IMR-90 (cell line): ENCODE measurements around the gene MRPL34. TPM values are rescaled to one million over a fixed set of nuclear protein-coding genes. Genes with fewer than 3 reads are reported as not detected.

ENCODE experiments used
- ATAC-seq: fragments of 200-7000 bp; cut with Tn5 transposase; 2 replicates; pipeline ENCODE4 v1.9.1; 2020; ENCODE audit warnings: low read depth, mild to moderate bottlenecking, moderate library complexity
- BruUV-seq: library from RNA; stranded (reverse); fragments of 400-500 nt; replicated peaks from 2 replicates; lab custom pipeline; 2021; lab: Mats Ljungman, UMichigan
- CTCF ChIA-PET: fragments of 300-600 bp; formaldehyde crosslinking; extraction: SDS; loops from one replicate; lab custom pipeline; 2021; ENCODE audit warnings: antibody characterized with exemption; lab: Yijun Ruan, JAX
- POLR2A ChIA-PET: fragments of 300-600 bp; sonication (Branson Sonifier 250); formaldehyde crosslinking; loops from one replicate; lab custom pipeline; 2022; ENCODE audit warnings: antibody characterized with exemption; ENCODE audit not compliant: unreplicated experiment; lab: Charles Lee
- DNase-seq: peaks from one replicate; pipeline ENCODE4 v3.0.0; 2013
- H2AFZ ChIP-seq: replicated peaks from 2 replicates; pipeline ENCODE3; 2013; ENCODE audit warnings: low read length, mild to moderate bottlenecking; ENCODE audit not compliant: poor library complexity
- H2AK5ac ChIP-seq: 2 replicates; pipeline ENCODE4 v1.6.1; 2013; ENCODE audit warnings: low read depth, low read length, inconsistent platforms
- H2AK9ac ChIP-seq: replicated peaks from 2 replicates; pipeline ENCODE3; 2013; ENCODE audit warnings: mild to moderate bottlenecking, low read depth, low read length, moderate library complexity; ENCODE audit not compliant: poor library complexity
- H2BK120ac ChIP-seq: 2 replicates; pipeline ENCODE4 v1.6.1; 2013; ENCODE audit warnings: low read depth, low read length, inconsistent platforms
- H2BK15ac ChIP-seq: 3 replicates; pipeline ENCODE4 v1.6.1; 2013; ENCODE audit warnings: low read depth, low read length, inconsistent platforms
- H2BK20ac ChIP-seq: 2 replicates; pipeline ENCODE4 v1.6.1; 2013; ENCODE audit warnings: low read depth, mild to moderate bottlenecking, inconsistent platforms, low read length, moderate library complexity
- H2BK5ac ChIP-seq: 2 replicates; pipeline ENCODE4 v1.6.1; 2013; ENCODE audit warnings: mild to moderate bottlenecking, low read depth, low read length, inconsistent platforms; ENCODE audit not compliant: poor library complexity, severe bottlenecking
- H3K14ac ChIP-seq: replicated peaks from 2 replicates; pipeline ENCODE4 v1.6.1; 2013; ENCODE audit warnings: low read depth, low read length, inconsistent platforms
- H3K18ac ChIP-seq: 2 replicates; pipeline ENCODE4 v1.6.1; 2013; ENCODE audit warnings: low read depth, low read length, control low read depth
- H3K23ac ChIP-seq: 2 replicates; pipeline ENCODE4 v1.6.1; 2013; ENCODE audit warnings: low read depth, low read length, inconsistent platforms
- H3K27ac ChIP-seq: 2 replicates; pipeline ENCODE4 v1.5.1; 2013; ENCODE audit warnings: mild to moderate bottlenecking, control low read depth, low read length; ENCODE audit not compliant: insufficient read depth
- H3K27me3 ChIP-seq: 2 replicates; pipeline ENCODE4 v1.6.1; 2013; ENCODE audit warnings: low read length; ENCODE audit not compliant: control insufficient read depth, insufficient read depth
- H3K36me3 ChIP-seq: 2 replicates; pipeline ENCODE4 v1.6.1; 2013; ENCODE audit warnings: low read length, mixed read lengths; ENCODE audit not compliant: control insufficient read depth, insufficient read depth
- H3K4ac ChIP-seq: 2 replicates; pipeline ENCODE4 v1.6.1; 2013; ENCODE audit warnings: low read depth, low read length, inconsistent platforms
- H3K4me1 ChIP-seq: 2 replicates; pipeline ENCODE4 v1.6.1; 2013; ENCODE audit warnings: low read length, mixed read lengths; ENCODE audit not compliant: control insufficient read depth, insufficient read depth
- H3K4me2 ChIP-seq: 2 replicates; pipeline ENCODE4 v1.6.1; 2013; ENCODE audit warnings: low read depth, mild to moderate bottlenecking, control low read depth, low read length, moderate library complexity
- H3K4me3 ChIP-seq: 2 replicates; pipeline ENCODE4 v1.5.1; 2013; ENCODE audit warnings: low read depth, mild to moderate bottlenecking, control low read depth, low read length, moderate library complexity; ENCODE audit not compliant: insufficient read depth
- H3K56ac ChIP-seq: 2 replicates; pipeline ENCODE4 v1.6.1; 2013; ENCODE audit warnings: low read length, inconsistent platforms; ENCODE audit not compliant: insufficient read depth; ENCODE audit errors: extremely low read depth
- H3K79me1 ChIP-seq, 2 experiments: 2 replicates each; pipeline ENCODE4 v1.6.1; 2013; ENCODE audit warnings: low read length in 2 of 2, inconsistent platforms in 1 of 2, low read depth in 1 of 2
- H3K9ac ChIP-seq: 2 replicates; pipeline ENCODE4 v1.6.1; 2013; ENCODE audit warnings: low read depth, low read length, control low read depth
- H3K9me1 ChIP-seq: 2 replicates; pipeline ENCODE4 v1.6.1; 2013; ENCODE audit warnings: low read length, inconsistent platforms; ENCODE audit not compliant: insufficient read depth
- H3K9me3 ChIP-seq: 2 replicates; pipeline ENCODE4 v1.6.1; 2013; ENCODE audit warnings: low read length; ENCODE audit not compliant: control insufficient read depth, insufficient read depth
- H4K20me1 ChIP-seq: 2 replicates; pipeline ENCODE4 v1.6.1; 2013; ENCODE audit warnings: low read length, inconsistent platforms; ENCODE audit not compliant: insufficient read depth
- H4K5ac ChIP-seq: 2 replicates; pipeline ENCODE4 v1.6.1; 2013; ENCODE audit warnings: mild to moderate bottlenecking, low read depth, low read length, control low read depth
- H4K8ac ChIP-seq, 2 experiments: 2 replicates each; pipeline ENCODE4 v1.6.1; 2013; ENCODE audit warnings: low read depth in 2 of 2, low read length in 2 of 2, control low read depth in 1 of 2, inconsistent platforms in 1 of 2
- H4K91ac ChIP-seq: 2 replicates; pipeline ENCODE4 v1.6.1; 2013; ENCODE audit warnings: low read depth, low read length, inconsistent platforms; ENCODE audit not compliant: insufficient read depth
- BHLHE40 ChIP-seq: fragments of 150-350 bp; IDR thresholded peaks from 2 replicates; pipeline ENCODE4 v1.6.1; 2016; ENCODE audit warnings: mild to moderate bottlenecking, low read depth, low read length
- CEBPB ChIP-seq: IDR thresholded peaks from 2 replicates; pipeline ENCODE4 v1.6.1; 2012; ENCODE audit warnings: low read depth, low read length, improper control_type of control experiment
- CHD1 ChIP-seq: IDR thresholded peaks from 2 replicates; pipeline ENCODE4 v1.6.1; 2012; ENCODE audit warnings: low read depth, low read length, improper control_type of control experiment
- MAZ ChIP-seq: IDR thresholded peaks from 2 replicates; pipeline ENCODE4 v1.6.1; 2012; ENCODE audit warnings: low read depth, mild to moderate bottlenecking, low read length, improper control_type of control experiment, moderate library complexity, borderline replicate concordance
- NFE2L2 ChIP-seq: fragments of 150-350 bp; IDR thresholded peaks from 2 replicates; pipeline ENCODE4 v1.6.1; 2016; ENCODE audit warnings: low read depth, mild to moderate bottlenecking, low read length
- RAD21 ChIP-seq: IDR thresholded peaks from 2 replicates; pipeline ENCODE4 v1.6.1; 2012; ENCODE audit warnings: low read length, improper control_type of control experiment
- RCOR1 ChIP-seq: IDR thresholded peaks from 2 replicates; pipeline ENCODE4 v1.6.1; 2012; ENCODE audit warnings: mild to moderate bottlenecking, low read length, improper control_type of control experiment; ENCODE audit not compliant: insufficient replicate concordance
- WGBS, 2 experiments: methylation state at CpG; one replicate each; pipeline versions ENCODE4 v1.1.5 to v1.1.7; 2013; ENCODE audit warnings: missing lambda C conversion rate in 2 of 2; ENCODE audit not compliant: insufficient read length in 1 of 2; ENCODE audit errors: extremely low coverage in 2 of 2; 5-methylcytosine and 5-hydroxymethylcytosine counted together
- dilution Hi-C: fragments of 300-500 bp; cut with HindIII; formaldehyde crosslinking; loops from one replicate; pipeline ENCODE4 v1.14.3; 2018; ENCODE audit warnings: low sequenced_read_pairs; ENCODE audit not compliant: unreplicated experiment
- in situ Hi-C: fragments of 300-500 bp; cut with MboI; formaldehyde crosslinking; loops from 3 replicates; pipeline ENCODE4 v1.14.3; 2019; ENCODE audit warnings: low sequenced_read_pairs, inconsistent platforms, mixed read lengths
- intact Hi-C: fragments of 100-400 bp; cut with micrococcal nuclease; formaldehyde crosslinking; loops from 2 replicates; pipeline ENCODE4 v1.10.0; 2022
- polyA plus RNA-seq, 3 experiments: library from polyadenylated mRNA; depleted of rRNA; stranded (reverse); fragments of >200 nt; gene quantifications; 2 replicates each; pipeline ENCODE4 v1.2.3, GENCODE V29; 2012; ENCODE audit warnings: low replicate concordance in 1 of 3
- total RNA-seq: library from RNA; depleted of rRNA; stranded (reverse); fragments of >200 nt; gene quantifications from 2 replicates; pipeline ENCODE4 v1.2.3, GENCODE V29; 2012
- TF ChIP-seq, protein P1 (sequence below): fragments of 150-350 bp; IDR thresholded peaks from 2 replicates; pipeline ENCODE4 v1.6.1; 2016; ENCODE audit warnings: low read depth, mild to moderate bottlenecking, low read length, moderate library complexity, borderline replicate concordance

Gene MRPL34
- total and polyA plus RNA-seq, 2 of the 4 experiments (the other 2 are of a cell fraction): 7.3 to 37.0 TPM

DNA sequence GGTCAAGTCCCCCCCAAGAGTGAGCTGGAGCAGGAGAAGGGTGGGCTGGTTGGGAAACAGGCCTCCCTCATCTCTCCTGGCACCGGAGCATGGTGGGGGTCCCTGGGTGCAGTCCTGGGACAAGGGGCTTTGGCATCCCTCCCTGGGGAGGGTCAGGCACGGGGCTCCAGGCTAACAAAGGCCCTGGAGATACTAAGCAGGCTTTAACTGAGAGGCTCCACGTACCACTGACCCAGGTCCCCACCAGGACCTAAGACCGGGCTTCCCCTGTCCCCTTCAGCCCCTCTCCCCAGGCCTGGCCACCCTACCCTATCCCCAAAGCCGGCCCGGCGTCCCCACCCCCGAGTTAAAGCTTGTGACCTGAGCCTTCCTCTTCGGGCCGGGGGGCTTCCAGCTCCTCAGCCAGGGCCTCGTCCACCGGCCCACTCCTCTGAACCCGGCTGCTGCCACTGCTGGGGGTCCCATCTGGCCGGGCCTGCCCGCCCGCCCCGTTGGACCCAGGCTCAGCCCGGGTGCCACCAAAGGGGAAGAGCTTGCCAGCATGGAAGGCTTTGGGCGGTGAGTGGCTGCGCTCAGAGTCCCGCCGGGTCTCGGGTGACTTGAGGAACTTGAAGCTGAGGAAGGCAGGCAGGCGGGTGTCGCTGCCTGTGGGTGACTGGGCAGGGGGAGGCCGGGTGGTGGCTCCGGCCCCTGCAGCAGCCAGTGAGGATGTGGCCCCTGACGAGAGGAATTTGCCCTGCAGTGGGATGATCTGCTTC, 18.9 kb downstream of the MRPL34 start:
- CTCF ChIA-PET: interaction anchor here (0.6 kb wide), 1 partner anchor 18 kb away, joined by 7 read pairs; no protein-coding TSS in a partner anchor
- no peak overlapping the region for H3K27ac ChIP-seq
- no TSS peak for BruUV-seq
- H3K14ac ChIP-seq: no peak overlapping the region
- peaks cover 0 to 5% of the 10 kb centered on the region in 2 experiments; a peak in 1 of 4 replicates for H3K79me1 ChIP-seq
- no peak for TF ChIP-seq CEBPB
- no peak for TF ChIP-seq MAZ
- TF ChIP-seq, protein P1, sequence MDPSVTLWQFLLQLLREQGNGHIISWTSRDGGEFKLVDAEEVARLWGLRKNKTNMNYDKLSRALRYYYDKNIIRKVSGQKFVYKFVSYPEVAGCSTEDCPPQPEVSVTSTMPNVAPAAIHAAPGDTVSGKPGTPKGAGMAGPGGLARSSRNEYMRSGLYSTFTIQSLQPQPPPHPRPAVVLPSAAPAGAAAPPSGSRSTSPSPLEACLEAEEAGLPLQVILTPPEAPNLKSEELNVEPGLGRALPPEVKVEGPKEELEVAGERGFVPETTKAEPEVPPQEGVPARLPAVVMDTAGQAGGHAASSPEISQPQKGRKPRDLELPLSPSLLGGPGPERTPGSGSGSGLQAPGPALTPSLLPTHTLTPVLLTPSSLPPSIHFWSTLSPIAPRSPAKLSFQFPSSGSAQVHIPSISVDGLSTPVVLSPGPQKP: no peak
- TF ChIP-seq RCOR1: no peak
- no peak for TF ChIP-seq RAD21
- TF ChIP-seq CHD1: no peak
- no peak for TF ChIP-seq NFE2L2
- TF ChIP-seq BHLHE40: no peak
- no peak for DNase-seq
- no peak overlapping the region for H2AK5ac ChIP-seq
- H3K9me1 ChIP-seq: no peaks in the 10 kb centered on the region
- no peak overlapping the region for H3K23ac ChIP-seq
- H4K20me1 ChIP-seq: peaks cover 8% of the 10 kb centered on the region; the same call in 1 of the 2 replicates
- POLR2A ChIA-PET: interaction anchor here (1.0 kb wide), 1 partner anchor 10 kb away, joined by 3 read pairs; the partner anchor contains the start of gene ANO8
- dilution Hi-C loops (no loop called here), intact Hi-C loops (no loop called here), in situ Hi-C loops (no loop called here)
- H3K9me3 ChIP-seq: no peaks in the 10 kb centered on the region
- H3K4me1 ChIP-seq: no peaks in the 10 kb centered on the region
- no peak overlapping the region for H2BK120ac ChIP-seq
- H4K5ac ChIP-seq: no peak overlapping the region
- H3K9ac ChIP-seq: no peak overlapping the region
- H3K56ac ChIP-seq: no peak overlapping the region
- no peak overlapping the region for H3K18ac ChIP-seq
- ATAC-seq: no peak
- no peak overlapping the region for H2BK20ac ChIP-seq
- no peak overlapping the region for H2AFZ ChIP-seq
- no peak overlapping the region for H3K4me2 ChIP-seq
- H3K4me3 ChIP-seq: no peak overlapping the region
- no peaks in the 10 kb centered on the region for H3K27me3 ChIP-seq
- H2BK15ac ChIP-seq: no peak overlapping the region
- no peak overlapping the region for H2BK5ac ChIP-seq
- no peak overlapping the region for H3K4ac ChIP-seq
- no peak overlapping the region for H4K8ac ChIP-seq
- H2AK9ac ChIP-seq: no peak overlapping the region
- H3K36me3 ChIP-seq: peaks cover 35% of the 10 kb centered on the region
- no peak overlapping the region for H4K91ac ChIP-seq
- 91% methylated on average over 24 of the region's 28 CpGs; no CpG with 5 or more reads in 1 of the 2 experiments for WGBS, 2 experiments
